T47D (cell line): ENCODE data around the gene HPGDS.
"Not testable (repeated sequence)": the region's sequence is repeated elsewhere in the genome, so short reads cannot be mapped to it uniquely, and the experiment has no call there.

Experiments
- DNase-seq, 2 experiments: peaks; one replicate each; pipeline versions ENCODE4 v3.0.0 to v3.0.0-alpha.2; 2011 to 2012; ENCODE audit warnings: low read depth in 1 of 2, low spot score in 1 of 2
- JUND ChIP-seq: IDR thresholded peaks from 2 replicates; pipeline ENCODE4 v1.6.1; 2012; ENCODE audit warnings: low read depth
- in situ Hi-C: cut with HindIII; loops from 2 replicates; pipeline ENCODE4 v1.10.0; 2016; ENCODE audit warnings: low sequenced_read_pairs, low pct_unique_long_range_greater_than_20kb

Gene HPGDS

DNA sequence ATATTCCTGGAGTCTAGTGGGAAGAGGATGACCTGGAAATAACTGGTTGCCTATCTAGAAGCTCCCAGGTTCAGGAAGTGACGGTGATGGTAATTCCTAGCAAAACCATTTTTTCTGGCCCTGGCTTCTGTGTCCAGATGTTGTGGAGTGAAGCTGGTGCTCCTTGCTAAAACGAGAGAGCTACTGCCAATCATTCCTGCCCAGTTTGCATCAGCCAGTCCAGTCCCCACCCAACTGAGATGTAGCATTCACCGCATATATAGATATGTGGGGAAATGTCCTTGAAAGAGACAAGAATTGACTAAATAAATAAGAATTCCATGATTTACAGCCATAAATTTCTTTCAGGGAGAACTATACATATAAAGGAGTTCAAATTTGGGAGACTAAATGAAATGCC is 6.3 kb downstream of the HPGDS start:
- DNase-seq: no peak
- in situ Hi-C loops: no loop called here
- TF ChIP-seq JUND: no peak

DNA sequence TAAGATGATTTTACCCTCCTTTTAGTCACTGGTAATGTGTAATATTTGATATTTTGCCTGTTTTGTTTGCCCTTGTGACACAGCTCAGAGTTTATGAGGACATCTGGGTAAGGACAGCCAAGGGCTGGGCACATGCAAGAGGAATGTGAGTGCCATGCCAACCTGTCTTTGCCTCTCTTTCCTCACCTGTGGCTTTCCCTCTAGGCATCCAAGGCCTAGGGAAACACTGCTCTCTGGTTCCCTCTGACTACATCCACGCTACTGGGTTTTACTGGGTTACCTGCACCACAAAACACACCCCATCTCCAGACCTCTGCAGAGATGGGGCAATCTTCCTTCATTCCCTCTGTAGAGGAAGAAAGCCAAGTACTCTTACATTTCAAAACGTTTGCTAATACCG is 7.7 kb downstream of the HPGDS start:
- no peak for TF ChIP-seq JUND
- in situ Hi-C loops: no loop called here
- peak in 1 of 2 experiments; percentile 53 for DNase-seq

DNA sequence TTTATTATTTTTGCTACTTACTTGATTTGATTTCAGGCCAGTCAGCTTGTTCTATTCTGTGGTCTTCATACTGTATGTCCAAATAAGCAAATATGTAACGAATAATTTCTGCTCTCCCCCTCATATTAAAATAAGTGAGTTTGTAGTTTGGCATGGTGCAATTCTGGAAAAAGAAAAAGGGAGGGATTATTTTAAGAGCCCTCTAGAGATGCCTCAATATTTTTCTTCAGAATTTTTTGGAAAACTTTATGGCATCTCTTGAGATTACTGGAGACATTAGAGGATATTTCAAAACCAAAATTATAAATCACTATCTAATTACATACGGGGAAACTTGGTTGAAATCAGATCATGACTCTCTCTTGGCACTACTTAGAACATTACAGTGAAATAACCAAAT is 8.2 kb downstream of the HPGDS start:
- DNase-seq: no peak
- in situ Hi-C loops: no loop called here
- no peak for TF ChIP-seq JUND

DNA sequence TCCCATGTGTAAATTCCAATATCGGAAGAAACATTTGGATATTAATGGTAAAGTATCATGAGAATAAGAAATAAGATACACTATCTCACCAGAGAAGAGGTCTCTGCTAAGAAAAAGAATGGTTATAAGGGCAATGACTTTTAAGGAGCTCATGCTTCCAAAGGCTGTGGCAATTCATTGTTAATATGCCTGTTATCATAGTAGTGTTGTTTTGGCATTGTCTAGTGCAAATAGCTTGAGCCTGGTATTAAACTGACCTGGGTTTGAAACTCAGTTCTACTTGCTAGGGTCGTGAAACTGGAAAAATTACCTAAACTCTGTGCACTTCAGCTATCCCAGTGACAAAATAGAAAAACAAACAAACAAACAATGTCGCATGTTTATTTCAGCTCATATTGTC is 8.8 kb downstream of the HPGDS start:
- DNase-seq: no peak
- in situ Hi-C loops: no loop called here
- TF ChIP-seq JUND: no peak

DNA sequence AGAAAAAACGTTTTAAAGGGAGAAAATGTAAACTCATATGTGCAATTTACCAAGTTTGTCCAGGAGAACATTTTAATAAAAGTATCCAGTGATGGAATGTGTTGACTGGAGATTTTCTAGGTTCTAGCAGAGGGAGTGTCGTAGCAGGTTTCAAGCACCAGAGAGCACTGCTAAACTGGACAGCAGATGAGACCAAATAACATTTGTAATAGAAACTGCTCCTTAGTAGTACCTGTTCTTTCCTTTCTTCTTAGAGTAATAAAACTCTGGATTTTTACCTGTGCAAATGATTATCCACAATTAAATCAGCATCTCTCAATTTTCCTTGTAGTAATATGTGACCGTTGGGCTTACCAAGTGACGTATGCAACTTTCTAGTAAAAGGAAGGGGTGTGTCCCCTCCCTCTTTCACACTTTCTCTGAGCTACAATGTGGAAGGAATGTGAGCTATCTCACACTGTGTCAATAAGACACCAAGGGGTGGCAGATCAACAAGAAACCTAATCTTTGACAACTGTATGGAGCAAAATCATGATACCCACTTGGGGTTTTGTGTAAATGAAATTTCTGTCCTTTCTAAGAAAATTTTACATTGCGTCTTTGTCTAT is 9.5 kb downstream of the HPGDS start:
- no peak for TF ChIP-seq JUND

DNA sequence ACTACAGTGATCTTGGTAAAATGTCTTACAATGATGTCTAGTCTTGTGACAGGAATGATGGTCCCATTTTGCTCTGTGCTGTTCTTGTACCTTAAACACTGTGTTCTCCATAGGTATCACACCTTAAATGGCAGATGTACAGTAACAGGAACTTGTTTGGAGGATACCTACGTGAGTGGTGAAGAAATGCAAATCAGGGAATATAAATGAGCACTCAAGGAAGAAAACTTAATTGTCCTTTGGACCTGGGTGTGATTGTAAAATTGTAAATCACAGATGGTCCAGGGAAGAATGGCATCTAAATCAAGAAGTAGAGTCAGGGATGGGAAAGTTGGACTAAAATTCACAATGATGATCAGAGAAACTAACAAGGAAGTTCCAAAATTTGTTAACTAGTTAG is 12.7 kb downstream of the HPGDS start:
- in situ Hi-C loops: no loop called here
- DNase-seq: no peak
- no peak for TF ChIP-seq JUND

More for the DNA sequence above, 9.5 kb downstream of the HPGDS start:
- in situ Hi-C loops: no loop called here
- peak; percentile 5 to 46 for DNase-seq

DNA sequence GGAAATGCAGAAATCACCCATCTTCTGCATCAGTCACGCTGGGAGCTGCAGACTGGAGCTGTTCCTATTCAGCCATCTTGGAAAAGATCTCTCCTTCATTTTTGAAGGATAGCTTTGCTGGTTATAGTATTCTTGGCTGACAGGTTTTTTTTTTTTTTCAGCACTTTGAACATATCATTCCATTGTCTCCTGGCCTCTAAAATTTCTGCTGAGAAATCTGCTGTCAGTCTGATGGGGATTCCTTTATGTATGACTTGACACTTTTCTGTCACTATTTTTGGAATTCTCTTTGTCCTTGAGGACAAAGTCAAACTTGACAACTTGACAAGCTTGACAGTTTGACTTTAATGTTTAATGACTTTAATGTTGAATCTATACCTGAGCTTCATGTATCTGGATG is 16.8 kb downstream of the HPGDS start:
- in situ Hi-C loops: no loop called here
- TF ChIP-seq JUND: no peak
- no peak for DNase-seq

DNA sequence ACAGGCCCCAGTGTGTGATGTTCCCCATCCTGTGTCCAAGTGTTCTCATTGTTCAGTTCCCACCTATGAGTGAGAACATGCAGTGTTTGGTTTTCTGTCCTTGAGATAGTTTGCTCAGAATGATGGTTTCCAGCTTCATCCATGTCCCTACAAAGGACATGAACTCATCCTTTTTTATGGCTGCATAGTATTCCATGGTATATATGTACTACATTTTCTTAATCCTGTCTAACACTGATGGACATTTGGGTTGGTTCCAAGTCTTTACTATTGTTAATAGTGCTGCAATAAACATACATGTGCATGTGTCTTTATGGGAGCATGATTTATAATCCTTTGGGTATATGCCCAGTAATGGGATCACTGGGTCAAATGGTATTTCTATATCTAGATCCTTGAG is 22.7 kb downstream of the HPGDS start:
- in situ Hi-C loops, DNase-seq: not testable (repeated sequence)

DNA sequence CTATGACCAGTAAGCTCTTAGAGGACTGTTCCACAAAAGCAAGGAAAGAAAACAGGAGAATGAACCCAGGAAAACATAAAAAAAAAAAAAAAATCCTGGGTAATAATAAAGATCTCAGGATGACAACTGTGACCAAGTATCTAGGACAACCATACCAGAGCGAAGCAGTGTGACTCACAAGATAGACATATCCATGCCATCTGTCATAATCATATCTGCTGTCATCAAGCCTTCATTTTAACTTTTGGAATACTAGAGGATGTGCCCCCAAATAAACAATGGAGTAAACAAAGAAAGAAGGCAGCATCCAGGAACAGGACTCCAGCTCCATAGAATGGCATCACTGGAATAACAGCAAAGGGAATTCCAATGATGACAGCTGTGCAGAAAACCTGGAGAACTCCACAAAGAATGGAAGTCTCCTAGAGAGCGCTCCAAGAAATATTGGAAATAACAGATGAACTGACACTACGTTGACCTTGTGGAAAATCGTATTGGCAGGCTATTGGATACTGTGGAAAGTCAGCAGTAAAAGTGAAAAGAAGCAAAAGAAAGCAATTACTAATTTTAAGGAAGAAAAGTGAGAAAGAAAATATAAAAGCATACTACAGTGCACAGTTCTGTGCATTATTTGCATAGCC is 35.3 kb downstream of the HPGDS start:
- DNase-seq: no peak
- no peak for TF ChIP-seq JUND
- in situ Hi-C loops: no loop called here

DNA sequence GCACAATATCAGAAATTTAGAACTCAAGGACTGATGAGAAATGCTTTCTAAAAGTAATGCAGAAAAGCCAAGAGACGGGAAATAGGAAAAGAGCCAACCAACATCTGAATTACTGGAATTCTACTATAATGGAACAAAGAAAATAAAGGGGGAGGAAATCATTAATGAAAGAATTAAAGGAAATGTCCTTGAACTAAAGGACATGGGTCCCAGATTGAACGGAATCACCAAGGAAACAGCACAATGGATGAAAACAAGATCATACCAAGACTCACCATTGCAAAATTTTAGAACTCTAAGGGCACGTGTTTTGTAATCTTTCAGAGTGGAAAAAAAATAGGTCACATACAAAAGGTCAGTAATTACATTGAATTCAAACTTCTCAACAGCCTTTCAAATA is 35.9 kb downstream of the HPGDS start:
- DNase-seq: no peak
- TF ChIP-seq JUND: no peak
- in situ Hi-C loops: no loop called here

DNA sequence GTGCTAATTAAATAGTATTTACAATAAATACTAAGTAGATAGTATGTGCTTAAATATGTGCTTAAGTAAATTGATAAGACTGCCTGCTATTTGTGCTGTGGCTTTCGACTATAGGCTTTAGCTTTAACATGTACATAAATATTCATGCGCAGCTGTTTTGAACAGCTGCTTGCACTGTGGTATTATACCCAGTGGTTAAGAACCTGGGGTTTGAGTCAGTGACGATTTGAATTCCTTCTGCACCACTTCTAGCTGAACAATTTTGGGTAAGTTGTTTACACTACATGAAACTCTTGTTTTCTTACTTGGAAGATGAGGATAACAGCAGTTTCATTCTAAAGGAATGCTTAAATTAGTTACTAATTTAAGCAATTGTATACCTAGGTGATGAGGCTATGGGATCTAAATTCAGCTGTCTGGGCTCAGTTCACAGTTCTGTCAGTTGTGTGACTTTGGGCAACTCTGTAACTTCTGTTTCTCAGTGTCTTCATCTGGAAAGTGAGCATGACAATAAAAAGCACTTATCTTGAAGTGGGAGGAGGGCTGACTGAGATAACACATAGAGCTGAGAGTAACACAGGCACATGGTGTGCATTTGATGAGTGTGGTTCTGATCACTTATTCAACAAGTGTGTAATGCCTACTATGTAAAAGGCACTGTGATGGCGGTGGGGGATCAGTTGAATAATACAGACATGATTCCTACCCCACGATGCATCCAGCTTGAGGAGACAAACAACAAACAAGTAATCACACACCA is 37.0 kb downstream of the HPGDS start:
- no peak for TF ChIP-seq JUND
- in situ Hi-C loops: no loop called here
- DNase-seq: no peak

DNA sequence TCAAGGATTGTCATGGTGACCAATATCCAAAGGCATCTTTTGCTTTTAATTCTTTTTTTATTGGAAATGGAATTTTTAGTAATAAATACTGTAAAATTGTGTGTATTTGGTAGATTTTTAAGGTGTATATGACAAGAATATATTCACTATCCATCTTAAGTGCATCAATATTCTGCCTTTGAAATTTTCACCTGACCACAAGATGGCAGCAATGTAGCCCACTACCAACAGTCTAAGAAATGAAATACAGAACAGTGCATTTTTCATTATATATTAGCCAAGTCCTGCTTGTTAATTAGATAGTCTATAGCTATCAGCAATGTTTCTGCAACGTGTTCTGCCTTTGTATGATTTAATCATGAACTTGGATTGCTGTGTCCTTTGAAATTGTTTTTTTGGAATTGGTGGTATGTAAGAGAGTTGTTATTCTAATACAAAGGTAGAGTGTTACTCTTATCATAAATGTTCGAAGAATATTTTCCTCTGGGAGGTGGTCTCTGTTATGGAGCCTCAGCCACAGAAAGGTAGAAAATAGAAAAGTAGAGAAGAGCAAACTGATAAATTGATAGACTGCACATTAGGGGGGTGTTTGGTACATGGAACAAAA is 38.2 kb downstream of the HPGDS start:
- in situ Hi-C loops: no loop called here
- TF ChIP-seq JUND: no peak
- peak in 1 of 2 experiments; percentile 34 for DNase-seq

DNA sequence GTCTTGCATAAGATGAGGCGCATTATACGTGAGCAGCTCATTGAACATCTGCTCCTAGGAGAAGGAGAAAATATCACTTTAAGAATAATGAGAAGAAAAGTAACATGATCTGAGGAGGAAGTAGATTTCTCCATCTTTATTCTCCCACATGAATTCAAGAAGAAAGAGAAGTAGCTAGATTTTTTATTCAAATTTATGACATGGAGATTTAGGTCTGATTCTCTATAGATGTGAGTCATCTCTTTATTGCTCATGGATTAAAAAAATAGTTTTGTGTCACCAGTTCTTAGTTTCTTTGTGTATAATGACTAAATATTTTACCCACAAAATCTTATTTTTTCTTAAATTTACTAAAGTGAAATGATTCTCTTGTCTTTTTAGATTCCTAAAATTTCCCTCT is 40.4 kb downstream of the HPGDS start:
- no peak for DNase-seq
- TF ChIP-seq JUND: no peak
- in situ Hi-C loops: no loop called here
